Fibroblast of the aortic adventitia (primary cell): ENCODE results near the gene LYPLAL1. TPM values are rescaled to one million over a fixed set of nuclear protein-coding genes. Genes with fewer than 3 reads are reported as not detected.

Experiments used
- DNase-seq: peaks from one replicate; pipeline ENCODE4 v3.0.0-alpha.2; 2010; ENCODE audit warnings: low read depth
- H3K4me3 ChIP-seq: 2 replicates; pipeline ENCODE4 v1.5.1; 2011; ENCODE audit warnings: low read depth, mild to moderate bottlenecking, control low read depth, low read length, moderate library complexity
- CTCF ChIP-seq: IDR thresholded peaks from 2 replicates; pipeline ENCODE4 v1.5.1; 2011; ENCODE audit warnings: mild to moderate bottlenecking, low read length, control low read depth, inconsistent platforms; ENCODE audit not compliant: insufficient read depth
- total RNA-seq: library from RNA; depleted of rRNA; stranded (reverse); fragments of >200 nt; gene quantifications from 2 replicates; pipeline ENCODE4 v1.2.3, GENCODE V29; 2012; ENCODE audit warnings: low replicate concordance

LYPLAL1 gene
- total RNA-seq, 1 donor, result 40.6 TPM

GRCh38 chr1:219223496-219223895, 49.8 kb downstream of the LYPLAL1 start:
- H3K4me3 ChIP-seq, result no peak overlapping the region
- peak; percentile 40 for DNase-seq
- TF ChIP-seq CTCF, result no peak

- no peak for DNase-seq
- H3K4me3 ChIP-seq, result no peak overlapping the region
- no peak for TF ChIP-seq CTCF
Measured at GRCh38 chr1:219226196-219226595, 52.5 kb downstream of the LYPLAL1 start.

GRCh38 chr1:219227360-219228057, 53.8 kb downstream of the LYPLAL1 start:
- DNase-seq, result peak; percentile 37
- no peak for TF ChIP-seq CTCF
- H3K4me3 ChIP-seq, result no peak overlapping the region

GRCh38 chr1:219228058-219228419, 54.4 kb downstream of the LYPLAL1 start:
- TF ChIP-seq CTCF, result no peak
- H3K4me3 ChIP-seq, result no peak overlapping the region
- no peak for DNase-seq

- no peak for DNase-seq
- TF ChIP-seq CTCF, result no peak
- H3K4me3 ChIP-seq, result no peak overlapping the region
Measured at GRCh38 chr1:219232890-219233289, 59.2 kb downstream of the LYPLAL1 start.

- no peak for TF ChIP-seq CTCF
- no peak for DNase-seq
- no peak overlapping the region for H3K4me3 ChIP-seq
Measured at GRCh38 chr1:219235903-219236481, 62.3 kb downstream of the LYPLAL1 start.
